Dedifferentiated amniotic fluid mesenchymal stem cell (primary cell): ENCODE measurements around the gene HOXC5.

Source experiments
- DNase-seq: peaks from one replicate; pipeline ENCODE4 v3.0.0-alpha.2; 2016; ENCODE audit errors: extremely low spot score

Gene HOXC5

GRCh38 chr12:54006559-54007220, 26.2 kb upstream of the HOXC5 start:
- no peak for DNase-seq

- no peak for DNase-seq
Measured at GRCh38 chr12:54007538-54008259, 25.2 kb upstream of the HOXC5 start.

- DNase-seq, result no peak
Measured at GRCh38 chr12:54008260-54008552, 24.6 kb upstream of the HOXC5 start.

GRCh38 chr12:54009171-54010052, 23.4 kb upstream of the HOXC5 start:
- DNase-seq, result no peak

- DNase-seq, result no peak
Measured at GRCh38 chr12:54010053-54010971, 22.5 kb upstream of the HOXC5 start.

GRCh38 chr12:54010972-54011664, 21.7 kb upstream of the HOXC5 start:
- no peak for DNase-seq

GRCh38 chr12:54011665-54012532, 21.0 kb upstream of the HOXC5 start:
- DNase-seq, result no peak

- no peak for DNase-seq
Measured at GRCh38 chr12:54012631-54013409, 20.0 kb upstream of the HOXC5 start.

GRCh38 chr12:54014377-54015017, 18.4 kb upstream of the HOXC5 start:
- no peak for DNase-seq

- no peak for DNase-seq
Measured at GRCh38 chr12:54015018-54015931, 17.6 kb upstream of the HOXC5 start.

GRCh38 chr12:54016051-54016450, 16.8 kb upstream of the HOXC5 start:
- no peak for DNase-seq

- DNase-seq, result no peak
Measured at GRCh38 chr12:54016478-54016964, 16.3 kb upstream of the HOXC5 start.

- no peak for DNase-seq
Measured at GRCh38 chr12:54017027-54017788, 15.6 kb upstream of the HOXC5 start.

GRCh38 chr12:54017878-54018467, 14.9 kb upstream of the HOXC5 start:
- no peak for DNase-seq

- DNase-seq, result no peak
Measured at GRCh38 chr12:54018468-54018984, 14.3 kb upstream of the HOXC5 start.
